Measurements from ENCODE around the gene CCDC192.
"Not testable (repeated sequence)": the region's sequence is repeated elsewhere in the genome, so short reads cannot be mapped to it uniquely, and the experiment has no call there.

Gene CCDC192

DNA sequence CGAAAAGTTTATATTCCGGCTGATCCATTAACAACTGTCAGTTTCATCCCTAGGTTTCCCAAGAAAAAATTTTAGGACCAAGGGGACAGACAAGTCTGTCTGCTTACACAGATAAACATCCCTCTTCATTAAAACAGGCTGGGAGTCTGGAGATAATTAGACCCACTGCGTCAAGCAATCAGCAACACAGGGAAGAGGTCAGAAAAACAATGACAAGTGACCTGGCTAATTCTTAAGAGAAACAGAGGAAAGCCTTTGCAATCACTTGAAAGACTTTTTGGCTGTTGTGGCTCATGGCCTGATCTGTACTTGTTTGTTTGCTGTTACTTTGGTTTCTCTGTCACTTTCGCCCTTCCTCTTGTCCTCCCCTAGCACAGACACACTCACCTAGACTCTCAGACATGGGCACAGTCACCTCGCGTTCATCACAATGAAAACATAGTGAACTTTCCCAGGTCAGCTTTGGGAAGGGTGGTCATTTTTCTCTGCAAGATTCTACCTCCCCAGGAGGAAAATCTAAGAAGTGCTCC lies 2.9 kb upstream of the CCDC192 start:
- DNase-seq, result no peak

DNA sequence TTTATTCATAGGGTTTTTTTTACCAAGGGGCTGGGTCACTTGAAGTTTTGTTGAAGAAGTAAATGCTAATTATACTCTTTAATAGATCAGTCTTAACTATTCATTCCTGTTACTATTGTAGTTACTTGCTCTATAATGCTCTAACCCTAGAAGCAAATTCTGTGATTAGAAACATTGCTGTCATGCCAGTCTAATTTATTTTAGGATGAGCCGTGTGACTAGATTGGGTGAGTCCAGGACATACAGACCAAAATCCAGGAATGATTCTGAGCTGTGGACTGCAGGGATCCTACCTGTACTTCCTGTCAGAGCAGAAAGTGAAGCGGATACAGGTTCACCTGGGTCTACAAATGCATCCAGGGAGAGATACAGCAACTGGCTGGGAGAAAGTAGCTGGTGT lies 757 bp upstream of the CCDC192 start:
- no peak for DNase-seq

DNA sequence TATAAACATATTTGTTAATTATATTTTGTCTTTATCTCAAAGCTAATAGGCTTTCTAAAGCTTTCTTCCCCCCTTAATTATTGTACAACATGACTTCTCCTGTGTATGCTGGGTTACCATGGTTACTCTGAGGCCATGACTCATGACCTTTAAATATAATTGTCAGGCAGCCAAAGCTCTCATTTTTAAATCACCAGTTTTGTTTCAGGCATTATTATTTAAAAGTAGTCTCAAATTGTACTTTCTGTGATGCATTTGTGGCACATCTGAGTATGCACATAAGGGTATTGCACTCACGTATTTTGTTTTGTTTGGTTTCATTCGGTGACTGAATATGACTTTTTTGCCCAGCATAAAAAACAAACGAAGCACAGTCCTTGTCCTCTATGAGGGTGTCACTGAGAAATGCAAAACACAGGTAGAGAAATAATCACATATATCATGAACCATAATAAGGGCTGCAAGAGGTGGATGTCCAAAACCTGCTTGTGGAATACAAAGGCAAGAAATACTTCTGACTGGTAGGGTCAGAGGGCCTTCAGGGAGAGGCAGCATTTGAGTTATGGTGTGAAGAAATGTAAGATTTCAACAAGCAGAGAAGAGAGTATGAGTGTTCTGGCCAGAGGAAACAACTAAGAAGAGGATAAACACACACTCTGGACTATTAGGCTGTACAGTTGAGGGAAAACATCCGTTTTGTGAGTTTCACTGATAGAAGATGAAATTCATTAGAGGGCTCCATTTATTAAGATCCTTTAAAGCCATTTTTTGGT lies 2.1 kb downstream of the CCDC192 start:
- no peak for DNase-seq

DNA sequence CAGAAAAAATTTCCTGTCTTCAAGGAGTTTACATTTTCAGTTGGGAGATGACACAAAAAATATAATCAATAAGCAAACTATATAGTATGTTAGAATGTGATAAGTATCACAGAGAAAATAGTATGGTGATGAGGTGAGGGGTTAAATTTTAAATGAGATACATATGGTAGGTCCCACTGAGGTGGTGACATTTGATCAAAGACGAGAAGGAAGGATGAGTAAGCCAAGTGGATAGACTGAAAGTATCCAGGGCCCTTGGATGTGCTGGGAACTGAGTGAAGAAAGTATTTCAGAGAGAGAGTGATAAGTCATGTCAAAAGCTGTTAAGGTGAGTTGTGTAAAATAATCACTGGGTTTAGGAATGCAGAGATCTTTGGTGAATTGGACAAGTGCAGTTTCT lies 3.5 kb downstream of the CCDC192 start:
- no peak for DNase-seq

DNA sequence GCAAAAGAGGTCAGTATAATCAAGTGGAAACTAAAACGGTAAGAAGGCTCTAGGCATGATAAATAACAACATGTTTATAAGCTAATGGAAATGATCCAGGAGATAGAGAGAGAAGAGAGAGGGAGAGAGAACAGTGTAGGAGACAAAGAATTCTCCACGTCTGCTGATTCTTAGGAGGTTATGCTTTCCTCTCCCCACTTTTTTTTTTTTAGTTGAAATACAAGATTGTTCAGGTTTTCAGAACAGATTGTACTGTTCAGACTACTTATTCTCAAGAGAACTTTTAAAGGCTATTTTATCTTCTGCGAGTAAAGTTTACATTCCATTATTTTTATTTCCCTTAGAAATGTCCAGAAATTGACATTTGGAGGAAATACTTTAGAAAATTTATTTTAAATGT lies 4.0 kb downstream of the CCDC192 start:
- DNase-seq, result no peak

DNA sequence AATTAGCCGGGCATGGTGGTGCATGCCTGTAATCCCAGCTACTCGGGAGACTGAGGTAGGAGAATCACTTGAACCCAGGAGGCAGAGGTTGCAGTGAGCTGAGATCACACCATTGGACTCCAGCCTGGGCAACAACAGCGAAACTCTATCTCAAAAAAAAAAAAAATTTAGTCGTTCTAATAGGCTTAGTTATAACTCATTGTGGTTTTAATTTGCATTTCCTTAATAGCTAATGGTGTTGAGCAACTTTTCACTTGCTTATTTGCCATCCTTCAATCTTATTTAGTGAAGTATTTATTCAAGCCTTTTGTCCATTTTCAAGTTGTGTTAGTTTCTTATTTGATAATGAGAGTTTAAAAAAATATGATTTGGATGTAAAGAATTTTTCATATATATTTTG lies 9.9 kb downstream of the CCDC192 start:
- DNase-seq, result not testable (repeated sequence)

DNA sequence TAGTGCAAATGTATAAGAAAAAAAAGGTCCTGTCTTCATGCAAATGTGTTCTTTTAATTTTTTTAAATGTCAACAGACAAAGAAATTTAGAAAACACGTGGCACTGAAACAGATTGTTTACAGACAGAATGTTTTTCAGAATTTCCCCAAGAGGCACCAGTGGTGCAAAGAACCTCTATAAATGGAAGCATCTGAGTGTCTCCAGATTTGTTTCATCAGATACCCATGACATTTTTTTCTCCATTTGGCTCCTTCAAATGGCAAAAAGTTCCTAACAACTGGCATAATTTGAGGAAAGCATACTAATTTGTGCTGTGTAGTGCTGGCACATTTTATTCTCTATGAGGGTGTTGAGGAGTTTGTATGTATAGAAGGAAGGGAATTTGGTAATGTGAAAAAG lies 15.0 kb downstream of the CCDC192 start:
- DNase-seq, result no peak

DNA sequence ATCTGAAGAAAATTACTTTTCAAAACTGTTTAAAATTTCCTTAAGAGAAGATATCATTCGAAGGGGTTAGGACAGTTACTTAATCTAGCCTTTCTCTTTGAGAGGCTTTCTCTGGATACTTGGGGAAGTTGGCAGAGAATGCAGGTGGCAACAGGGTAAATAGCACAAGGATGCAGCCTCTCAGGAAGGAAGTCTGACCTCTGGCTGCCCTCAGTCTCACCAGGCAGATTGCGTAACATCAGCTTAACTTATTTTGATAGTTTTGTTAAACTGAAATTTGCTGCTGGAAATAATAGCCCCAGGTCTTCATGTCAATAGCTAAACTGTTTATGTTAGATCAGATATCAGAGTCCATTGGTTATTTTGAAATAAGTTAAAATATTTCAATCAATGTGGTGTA lies 20.4 kb downstream of the CCDC192 start:
- DNase-seq, result no peak

DNA sequence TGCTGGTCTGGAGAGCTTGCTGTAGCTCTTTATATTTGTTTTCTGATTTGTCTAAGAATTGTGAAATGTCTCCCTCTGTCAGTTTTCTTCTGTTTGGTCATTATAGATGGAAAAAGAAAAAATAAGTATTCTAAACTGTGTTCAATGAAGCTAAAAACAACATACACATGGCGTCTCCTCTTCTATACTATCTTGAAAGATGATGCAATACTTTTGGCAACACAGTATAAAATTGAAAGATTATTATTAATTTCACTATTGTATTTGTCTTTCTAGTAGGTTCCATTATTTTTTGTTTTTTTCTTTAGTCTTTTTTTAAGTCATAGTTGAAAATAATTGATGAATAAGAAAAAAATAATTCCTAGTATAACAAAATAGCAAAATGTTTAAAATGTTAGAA lies 22.5 kb downstream of the CCDC192 start:
- DNase-seq, result no peak

DNA sequence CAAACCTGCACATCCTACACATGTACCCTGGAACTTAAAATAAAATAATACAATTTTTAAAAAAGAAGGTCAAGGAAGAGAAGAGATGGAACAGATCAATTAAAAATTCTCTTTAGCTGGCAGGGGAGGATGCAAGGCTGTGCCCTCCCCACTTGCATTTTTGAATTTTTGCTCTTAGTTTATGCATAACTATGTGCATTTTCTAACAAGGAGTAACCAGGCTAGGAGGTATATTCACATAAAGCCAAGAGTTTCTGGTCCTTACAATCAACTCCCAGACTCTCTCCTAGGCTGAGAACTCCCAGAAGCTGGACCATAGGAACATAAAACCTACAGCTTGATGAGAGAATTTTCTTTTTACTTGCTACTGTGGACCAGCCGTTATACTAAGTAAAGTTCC lies 29.8 kb downstream of the CCDC192 start:
- no peak for DNase-seq

DNA sequence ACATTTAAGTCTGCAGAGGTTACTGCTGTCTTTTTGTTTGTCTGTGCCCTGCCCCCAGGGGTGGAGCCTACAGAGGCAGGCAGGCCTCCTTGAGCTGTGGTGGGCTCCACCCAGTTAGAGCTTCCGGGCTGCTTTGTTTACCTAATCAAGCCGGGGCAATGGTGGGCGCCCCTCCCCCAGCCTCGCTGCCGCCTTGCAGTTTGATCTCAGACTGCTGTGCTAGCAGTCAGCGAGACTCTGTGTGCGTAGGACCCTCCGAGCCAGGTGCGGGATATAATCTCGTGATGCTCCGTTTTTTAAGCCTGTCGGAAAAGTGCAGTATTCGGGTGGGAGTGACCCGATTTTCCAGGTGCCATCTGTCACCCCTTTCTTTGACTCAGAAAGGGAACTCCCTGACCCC lies 36.2 kb downstream of the CCDC192 start:
- DNase-seq, result not testable (repeated sequence)

DNA sequence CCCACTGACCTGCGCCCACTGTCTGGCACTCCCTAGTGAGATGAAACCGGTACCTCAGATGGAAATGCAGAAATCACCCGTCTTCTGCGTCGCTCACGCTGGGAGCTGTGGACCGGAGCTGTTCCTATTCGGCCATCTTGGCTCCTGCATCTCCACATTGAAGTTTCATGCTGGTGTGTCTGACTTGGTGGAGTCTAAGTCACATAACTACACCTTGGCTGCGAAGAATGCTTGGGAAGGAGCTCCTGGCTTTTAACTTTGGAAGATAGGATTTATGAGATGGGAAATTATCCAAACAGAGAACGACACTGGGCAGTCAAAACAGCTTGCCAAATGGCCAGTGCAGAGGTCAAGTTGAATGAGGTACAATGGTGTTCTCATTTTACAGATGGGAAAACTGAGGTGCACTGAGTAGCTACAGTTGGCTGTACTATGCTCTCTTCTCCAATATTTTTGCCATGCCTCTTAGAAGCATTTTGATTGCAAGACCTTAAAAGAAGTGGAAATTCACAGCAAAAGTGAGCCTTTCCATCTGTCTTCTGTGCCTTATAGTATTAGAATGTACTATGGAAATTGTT lies 36.7 kb downstream of the CCDC192 start:
- no peak for DNase-seq

DNA sequence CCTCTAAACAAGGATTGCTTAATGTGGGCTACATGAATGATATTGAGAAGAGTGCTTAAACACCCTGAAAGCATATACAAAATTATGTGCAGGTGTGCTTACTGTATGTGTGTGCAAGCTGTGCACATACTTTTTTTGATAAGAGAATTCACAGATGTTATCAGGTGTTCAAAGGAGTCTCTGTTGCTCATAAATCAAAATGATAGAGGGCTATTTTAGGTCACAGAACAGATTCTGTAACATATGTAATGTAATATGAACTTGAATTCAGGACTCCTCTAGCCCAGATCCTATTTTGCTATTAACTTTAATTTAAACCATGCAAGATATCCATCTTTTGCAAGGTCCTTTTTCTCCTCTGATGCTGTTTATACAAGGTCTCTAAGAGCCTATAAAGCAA lies 38.2 kb downstream of the CCDC192 start:
- no peak for DNase-seq

DNA sequence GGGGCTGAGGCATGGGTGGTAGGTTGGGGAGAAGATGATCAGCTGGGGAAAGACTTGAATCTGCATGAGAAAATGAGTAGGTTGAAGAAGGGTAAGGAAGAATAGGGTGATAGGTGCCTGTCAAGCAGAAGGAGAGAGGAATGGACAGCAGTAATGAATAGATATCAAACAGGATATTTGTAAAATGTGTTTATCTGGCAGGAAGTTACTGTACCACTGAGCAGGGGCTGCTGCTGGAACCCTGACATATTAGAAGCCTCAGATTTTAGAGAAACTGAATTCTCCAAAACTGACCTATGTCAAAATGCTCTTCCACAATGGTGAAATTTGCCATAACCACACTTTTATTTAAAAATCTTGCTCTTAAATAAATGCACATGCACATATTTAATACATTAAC lies 41.0 kb downstream of the CCDC192 start:
- DNase-seq, result no peak

DNA sequence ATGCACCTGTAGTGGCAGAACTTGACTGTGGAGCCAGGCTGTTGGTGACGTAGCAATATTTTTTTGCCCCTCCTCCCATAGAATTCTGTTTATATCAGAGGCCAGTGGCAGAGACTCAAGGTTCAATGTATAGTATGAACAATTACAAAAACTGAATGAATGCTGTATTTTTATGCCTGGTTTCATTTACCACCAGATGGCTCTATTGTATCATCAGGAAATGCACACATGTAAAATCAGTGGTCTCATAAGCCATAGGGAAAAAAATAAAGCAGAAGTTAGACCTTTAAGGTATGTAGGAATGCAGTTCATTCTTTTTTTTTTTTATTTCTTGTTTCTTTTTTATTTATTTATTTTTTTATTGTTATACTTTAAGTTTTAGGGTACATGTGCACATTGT lies 43.6 kb downstream of the CCDC192 start:
- no peak for DNase-seq

DNA sequence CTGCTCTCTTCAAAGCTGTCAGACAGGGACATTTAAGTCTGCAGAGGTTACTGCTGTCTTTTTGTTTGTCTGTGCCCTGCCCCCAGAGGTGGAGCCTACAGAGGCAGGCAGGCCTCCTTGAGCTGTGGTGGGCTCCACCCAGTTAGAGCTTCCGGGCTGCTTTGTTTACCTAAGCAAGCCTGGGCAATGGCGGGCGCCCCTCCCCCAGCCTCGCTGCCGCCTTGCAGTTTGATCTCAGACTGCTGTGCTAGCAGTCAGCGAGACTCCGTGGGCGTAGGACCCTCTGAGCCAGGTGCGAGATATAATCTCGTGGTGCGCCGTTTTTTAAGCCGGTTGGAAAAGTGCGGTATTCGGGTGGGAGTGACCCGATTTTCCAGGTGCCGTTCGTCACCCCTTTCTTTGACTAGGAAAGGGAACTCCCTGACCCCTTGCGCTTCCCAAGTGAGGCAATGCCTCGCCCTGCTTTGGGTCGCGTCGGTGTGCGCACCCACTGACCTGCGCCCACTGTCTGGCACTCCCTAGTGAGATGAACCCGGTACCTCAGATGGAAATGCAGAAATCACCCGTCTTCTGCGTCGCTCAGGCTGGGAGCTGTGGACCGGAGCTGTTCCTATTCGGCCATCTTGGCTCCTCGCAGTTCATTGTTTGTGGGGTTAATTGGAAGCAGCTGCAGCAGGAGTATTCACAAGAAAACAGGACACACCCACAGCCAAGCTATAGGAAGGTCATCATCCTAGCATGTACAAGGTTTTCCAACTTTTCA lies 49.5 kb downstream of the CCDC192 start:
- not testable (repeated sequence) for DNase-seq

DNA sequence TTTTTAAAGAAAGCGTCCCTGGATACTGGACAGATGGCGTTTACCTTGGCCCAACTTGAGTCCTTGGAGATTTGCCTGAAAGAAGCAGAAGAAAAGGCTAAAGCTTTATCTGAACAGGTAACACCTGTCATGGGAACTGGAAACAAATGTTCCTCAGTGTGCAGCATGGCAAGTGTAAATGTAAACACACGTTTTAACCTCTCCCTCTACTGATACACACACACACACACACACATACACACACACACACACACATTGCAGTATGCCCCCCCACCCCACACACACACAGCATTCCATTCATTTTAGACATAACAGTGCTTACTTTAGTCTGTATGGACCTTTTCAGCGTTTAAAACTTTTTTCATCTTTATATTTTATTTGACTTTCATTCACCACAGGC lies 51.1 kb downstream of the CCDC192 start:
- DNase-seq, result no peak

DNA sequence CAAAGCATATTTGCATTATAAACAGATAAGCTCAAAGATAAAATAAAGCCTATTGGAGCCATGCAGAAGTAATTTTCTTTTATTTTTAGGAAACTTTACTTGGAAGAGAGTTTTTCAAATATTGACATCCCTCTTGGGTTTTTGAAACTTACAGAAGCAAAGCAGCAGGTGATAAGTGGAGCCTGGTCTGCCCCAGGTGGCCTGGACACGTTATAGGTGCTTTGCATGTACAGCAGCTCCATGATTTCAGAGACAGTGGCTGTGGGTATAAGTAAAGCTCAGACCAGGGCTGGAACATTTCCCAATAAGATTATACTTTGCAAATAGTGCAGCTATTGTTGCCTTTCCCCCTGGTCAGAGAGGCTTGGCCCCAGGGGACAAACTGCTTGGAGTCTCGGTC lies 51.5 kb downstream of the CCDC192 start:
- DNase-seq, result no peak

DNA sequence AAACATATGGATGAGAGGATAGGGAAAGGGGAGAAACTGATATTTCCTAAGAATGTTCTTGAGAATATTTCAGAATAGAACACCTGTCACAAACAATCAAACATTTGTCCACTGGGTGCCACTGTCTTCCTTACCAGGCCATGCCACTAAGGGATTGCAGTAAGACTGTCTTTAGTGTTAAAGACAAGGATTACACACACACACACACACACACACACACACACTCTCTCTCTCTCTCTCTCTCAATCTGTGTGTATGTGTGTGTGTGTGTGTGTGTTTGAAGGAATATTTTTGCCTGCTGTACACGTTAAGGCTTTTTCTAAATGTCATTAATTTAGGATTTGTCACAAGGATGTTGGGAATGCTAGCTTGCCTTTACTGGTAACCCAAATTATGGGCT lies 54.4 kb downstream of the CCDC192 start:
- DNase-seq, result no peak

DNA sequence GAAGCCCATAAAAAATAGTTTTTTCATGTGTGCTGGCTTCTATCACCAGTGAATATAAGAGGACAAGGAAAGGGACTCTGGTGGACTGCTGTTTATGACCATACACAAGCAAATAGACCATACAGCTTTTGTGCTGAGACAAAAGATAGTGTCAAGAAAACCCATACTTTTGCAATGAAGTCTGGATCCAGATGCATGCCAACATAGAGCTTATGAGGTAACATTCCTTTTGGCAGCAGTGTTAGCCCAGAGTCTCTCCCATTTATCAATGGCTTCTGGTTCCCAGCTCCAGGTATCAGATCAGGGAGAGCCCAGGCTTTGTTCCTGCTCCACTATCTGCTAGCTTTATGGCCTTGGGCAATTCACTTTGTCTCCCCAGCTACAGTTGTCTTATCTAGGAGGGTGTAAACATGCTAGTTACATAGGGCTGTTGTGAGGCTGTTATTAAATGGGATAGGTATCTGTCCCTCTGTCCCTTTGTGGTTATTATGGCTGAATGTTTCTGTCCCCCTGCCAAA lies 55.6 kb downstream of the CCDC192 start:
- DNase-seq, result no peak

DNA sequence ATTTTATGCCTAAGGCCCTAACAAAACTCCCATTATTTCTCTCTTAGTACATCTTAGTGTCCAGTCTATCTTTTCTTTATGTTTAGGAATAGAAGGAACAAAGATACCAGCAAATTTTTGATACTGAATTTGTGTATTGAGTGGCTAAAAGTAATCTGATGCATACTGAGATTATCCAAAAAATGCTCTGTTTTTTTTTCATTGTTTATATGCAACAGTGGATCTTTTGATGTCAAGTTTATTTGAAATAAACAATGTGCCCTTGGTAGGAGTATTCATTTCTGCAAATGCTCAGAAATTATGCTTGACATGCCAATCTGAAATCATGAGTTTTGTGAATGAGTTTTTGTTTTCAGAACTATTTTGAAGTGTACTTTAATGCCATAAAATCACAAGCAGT lies 58.7 kb downstream of the CCDC192 start:
- no peak for DNase-seq

DNA sequence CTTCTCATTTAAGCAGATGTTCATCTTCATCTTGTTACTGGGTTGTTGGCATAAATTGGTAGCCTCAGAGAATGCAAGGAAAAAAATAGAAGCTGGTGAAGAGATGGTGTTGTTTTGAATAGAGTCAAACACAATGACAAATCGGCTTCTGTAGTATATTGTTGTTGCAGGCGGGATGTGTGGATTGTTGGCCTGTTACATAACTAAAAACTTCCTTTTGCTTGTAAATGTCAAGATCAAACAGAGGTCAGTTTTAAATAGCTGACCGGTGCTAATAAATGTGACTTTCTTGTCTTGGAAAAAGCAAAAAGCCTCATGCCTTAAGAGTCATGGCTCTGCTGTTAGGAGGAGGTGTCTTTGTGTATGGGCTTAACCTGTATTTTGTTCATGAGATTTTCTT lies 59.2 kb downstream of the CCDC192 start:
- DNase-seq, result no peak

DNA sequence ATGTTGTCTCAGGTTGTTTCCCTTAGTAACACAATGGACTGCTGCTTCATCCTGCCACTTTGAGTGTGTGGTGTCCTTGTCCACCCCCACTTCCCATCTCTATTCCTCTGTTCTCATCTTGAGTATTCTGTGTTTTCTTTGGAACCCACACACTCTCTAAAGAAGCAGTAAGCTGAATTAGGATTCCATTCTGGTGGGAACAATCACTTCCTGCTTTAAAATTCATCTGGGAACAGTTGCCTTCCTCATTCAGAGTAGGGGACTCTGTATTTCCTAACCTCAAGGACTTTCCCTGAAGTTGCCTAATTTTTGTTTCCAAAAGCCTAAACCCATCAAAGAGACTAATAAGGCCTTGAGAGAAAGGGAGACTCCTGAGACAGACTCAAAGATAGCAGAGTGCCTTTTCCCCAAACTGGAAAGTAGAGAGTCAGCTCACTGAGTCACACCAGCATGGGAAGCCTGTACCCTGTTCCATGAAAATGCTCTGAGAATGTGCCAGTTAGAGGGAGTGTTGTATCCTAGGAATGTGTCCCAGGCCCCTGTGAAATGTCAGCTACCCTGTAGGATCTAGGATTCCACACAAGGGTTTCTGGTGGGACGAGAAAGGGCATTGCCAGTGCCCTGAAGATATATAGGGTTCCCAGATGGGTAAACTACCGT lies 63.6 kb downstream of the CCDC192 start:
- no peak for DNase-seq
